HG03039 (cell line): ENCODE data around the gene AP3S1.
"Not testable (repeated sequence)": the region's sequence is repeated elsewhere in the genome, so short reads cannot be mapped to it uniquely, and the experiment has no call there.

Source experiments
- ATAC-seq: cut with Tn5 transposase; IDR thresholded peaks from one replicate; pipeline ENCODE4 v1.9.1; 2021; ENCODE audit warnings: mild to moderate bottlenecking, moderate library complexity; ENCODE audit not compliant: unreplicated experiment

The AP3S1 gene

DNA sequence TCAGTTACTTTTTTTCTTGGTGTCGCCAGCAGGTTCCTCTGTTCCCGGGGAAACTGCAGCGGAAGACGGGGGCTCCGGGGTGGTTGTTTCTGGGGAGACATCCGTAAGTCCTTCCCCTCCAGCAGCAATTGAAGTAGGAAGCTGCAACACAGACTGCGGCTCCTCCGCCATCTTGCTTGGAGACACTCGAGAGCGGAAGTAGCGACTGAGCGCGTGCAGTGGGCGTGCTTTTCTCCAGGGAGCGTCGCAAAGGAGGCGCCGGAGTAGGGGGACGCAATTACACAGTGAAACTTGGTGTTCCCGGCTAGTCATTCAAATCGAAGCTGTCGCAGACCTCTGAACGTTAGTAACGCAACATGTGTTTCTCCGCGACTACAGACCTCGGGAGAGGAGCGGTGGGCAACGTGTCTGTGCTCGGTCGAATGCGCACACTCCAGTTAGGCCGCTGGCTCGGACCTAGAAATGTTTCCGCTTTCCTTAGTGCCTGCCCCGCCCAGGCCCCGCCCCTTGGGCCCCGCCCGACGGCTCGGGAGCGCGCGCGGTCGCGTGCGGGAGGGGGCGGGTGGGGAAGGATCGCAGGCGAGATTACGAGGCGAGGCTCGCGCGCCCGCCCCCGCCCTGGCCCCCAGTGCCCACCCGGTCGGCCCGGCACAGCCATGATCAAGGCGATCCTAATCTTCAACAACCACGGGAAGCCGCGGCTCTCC is at the start of gene AP3S1, which contains the start of gene ATG12:
Gene AP3S1, plus strand, starts transcription at position 554 of the 707 bp plus-strand sequence. Its CDS starts 103 bp downstream, at position 657.
Gene ATG12, minus strand, starts transcription at position 184 of the 707 bp plus-strand sequence. Its CDS starts 13 bp downstream, at position 171.
- peak; percentile 85 for ATAC-seq

DNA sequence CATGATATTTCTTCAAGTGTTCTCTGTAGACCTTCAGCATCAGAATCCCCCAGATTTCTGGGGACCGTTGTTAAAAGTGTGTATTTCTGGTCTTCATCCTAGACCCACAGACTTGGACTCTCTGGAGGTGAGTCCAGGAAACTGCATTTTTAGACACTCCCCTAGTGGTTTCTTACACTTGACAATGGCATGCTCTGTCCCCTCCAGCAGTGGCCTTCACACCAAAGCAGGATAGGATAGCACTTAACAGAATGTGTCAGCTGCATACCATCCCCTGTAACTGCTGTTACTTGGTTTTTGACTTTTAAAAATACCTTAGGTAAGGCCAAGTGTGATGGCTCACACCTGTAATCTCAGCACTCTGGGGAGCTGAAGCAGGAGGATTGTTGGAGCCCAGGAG is 46.0 kb upstream of the AP3S1 start:
- no peak for ATAC-seq

DNA sequence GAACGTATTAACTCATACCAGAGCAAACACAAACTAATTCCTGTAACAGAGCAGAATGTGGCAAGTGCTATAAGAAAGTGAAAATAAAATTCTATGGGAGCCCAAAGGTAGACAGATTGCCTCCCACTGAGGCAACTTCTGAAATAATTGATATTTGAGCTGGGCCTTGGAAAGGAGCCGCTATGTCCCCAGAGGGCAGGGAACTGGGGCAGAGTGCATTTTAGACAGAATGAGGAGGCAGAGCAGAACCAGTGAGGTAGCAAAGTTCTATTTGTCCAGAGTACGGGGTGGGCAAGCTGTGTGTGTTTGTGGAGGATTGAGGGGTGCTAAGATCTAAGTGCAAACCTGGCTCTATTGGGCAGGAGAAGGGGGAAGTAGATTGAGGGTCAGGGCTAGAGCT is 45.1 kb upstream of the AP3S1 start:
- ATAC-seq: no peak

DNA sequence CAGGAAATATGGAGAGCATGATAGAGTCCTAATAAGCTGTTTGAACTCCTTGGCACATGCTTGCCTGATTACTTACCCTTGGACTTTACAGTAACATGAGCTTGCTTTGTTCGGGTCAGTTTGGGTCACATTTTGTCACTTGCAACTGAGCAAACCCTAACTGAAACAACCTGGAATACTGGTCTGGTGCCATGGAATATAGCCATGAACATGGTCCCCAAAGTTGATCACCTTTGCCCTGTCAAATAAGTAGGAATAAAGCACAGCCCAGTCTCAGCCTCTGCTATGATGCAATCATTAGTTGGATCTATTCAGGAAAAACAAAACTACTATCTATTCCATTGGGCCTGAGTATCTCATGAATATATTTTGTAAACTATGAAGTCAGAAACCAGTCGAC is 43.5 kb upstream of the AP3S1 start:
- ATAC-seq: no peak

DNA sequence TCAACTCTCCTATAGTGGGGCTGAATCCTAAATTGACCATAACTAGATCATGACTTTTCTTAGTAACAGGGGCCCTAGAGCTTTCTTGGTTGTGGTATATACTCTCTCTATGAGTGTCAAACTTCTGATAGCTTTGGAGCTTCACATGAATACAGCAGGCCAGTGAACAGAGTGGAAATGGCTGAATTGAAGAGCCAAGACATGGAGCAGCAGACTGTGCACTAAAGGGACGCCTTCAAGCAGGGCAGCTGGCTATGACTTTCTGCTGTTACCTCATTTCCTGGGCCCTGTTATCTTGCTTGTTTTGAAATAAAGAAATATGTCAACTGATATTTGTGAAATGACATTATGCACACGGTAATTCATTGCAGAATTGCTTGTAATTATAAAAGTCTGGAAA is 41.6 kb upstream of the AP3S1 start:
- ATAC-seq: no peak

DNA sequence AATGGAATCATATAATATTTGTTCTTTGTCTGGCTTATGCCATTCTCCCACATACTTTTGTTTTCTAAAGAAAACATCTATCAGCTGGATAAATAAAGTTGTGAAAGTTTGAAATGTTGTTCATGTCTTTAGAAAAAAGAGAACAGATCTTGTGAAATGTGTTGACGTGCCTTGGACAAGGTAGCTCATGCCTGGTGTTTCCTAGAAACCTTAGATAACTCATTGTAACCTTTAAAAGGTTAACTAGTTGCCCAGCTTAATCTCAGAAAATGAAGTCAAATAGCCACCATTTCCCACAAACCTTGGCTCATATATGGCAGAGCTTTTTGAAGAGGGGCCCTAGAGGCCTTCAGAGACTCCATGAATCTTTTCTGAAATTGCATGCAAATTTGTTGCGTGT is 40.6 kb upstream of the AP3S1 start:
- ATAC-seq: no peak

DNA sequence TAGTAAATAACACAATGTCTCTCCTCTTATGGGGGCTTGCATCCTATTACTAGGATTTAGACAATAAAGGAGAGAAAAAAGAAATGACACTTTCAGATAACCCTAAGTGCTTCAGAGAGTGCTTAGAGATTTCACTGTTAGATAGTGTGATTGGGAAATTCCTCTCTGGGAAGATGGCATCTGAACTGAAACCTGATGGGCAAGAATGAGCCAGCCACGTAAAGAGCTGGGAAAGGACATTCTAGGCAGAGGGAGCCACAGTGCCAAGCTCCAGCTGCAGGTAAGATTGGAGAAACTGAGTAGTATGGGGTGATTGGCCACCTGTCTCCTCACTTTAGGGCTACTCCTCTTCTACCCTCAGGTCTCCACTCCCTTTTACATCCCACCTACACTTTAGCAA is 39.8 kb upstream of the AP3S1 start:
- ATAC-seq: no peak

DNA sequence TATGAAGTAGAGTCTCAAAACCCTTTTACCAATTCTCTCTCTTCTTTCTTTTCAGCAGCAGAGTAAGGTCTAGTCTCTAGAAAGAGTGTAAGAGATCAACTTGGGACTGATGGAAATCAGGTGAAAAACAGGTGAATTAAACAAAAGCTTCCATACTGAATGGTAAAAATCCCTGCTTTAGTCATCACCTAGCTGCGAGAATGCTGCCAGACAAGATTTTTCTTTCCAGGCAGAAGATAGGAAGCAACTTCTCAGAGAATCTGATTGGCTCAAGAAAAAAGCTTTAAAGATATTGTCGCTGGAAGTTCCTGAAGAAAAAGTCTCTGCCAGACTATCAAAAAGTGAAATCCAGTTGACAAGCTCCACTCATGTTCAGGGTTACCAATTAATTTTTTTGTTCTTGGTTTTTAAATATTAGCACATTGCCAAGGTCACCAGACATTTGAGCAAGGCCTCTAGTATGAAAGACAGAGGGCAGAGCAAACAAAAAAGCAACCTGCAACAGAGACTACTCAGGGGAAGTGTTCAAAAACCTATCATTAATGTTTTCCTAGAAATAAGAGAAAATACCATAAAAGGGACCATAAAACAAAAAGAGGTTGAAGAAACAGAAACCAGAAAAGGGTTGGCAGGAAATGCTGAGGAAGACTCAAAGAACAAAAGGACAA is 34.6 kb upstream of the AP3S1 start:
- ATAC-seq: no peak

DNA sequence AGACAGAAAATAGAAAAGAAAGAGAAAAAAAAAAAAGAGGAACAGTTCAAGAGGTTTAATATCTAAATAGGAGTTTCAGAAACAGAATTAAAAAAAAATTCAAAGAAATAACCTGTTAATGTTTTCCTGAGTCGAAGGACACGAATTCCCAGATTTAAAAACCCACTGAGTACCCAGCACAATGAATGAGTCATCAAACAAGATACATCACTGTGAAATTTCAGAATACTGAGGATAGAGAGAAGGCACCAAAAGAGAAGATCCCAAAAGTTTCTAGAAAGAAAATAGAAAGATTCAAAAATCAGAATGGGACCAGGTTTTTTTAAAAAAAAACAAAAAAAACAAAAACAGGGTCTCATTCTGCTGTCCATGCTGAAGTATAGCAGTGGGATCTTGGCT is 34.1 kb upstream of the AP3S1 start:
- ATAC-seq: no peak

DNA sequence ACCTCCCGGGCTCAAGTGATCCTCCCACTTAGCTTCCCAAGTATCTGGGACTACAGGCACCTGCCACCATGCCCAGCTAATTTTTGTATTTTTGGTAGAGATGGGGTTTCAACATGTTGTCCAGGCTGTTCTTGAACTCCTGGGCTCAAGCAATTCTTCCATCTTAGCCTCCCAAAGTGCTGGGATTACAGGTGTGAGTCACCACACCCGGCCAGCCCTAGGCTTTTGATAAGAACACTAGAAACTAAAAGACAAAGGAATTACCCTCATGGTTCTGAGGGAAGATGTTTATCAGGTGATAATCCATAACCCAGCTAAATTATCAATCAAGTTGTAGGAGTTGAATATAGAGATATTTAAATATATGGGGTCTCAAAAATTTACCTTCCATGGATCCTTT is 33.7 kb upstream of the AP3S1 start:
- not testable (repeated sequence) for ATAC-seq

DNA sequence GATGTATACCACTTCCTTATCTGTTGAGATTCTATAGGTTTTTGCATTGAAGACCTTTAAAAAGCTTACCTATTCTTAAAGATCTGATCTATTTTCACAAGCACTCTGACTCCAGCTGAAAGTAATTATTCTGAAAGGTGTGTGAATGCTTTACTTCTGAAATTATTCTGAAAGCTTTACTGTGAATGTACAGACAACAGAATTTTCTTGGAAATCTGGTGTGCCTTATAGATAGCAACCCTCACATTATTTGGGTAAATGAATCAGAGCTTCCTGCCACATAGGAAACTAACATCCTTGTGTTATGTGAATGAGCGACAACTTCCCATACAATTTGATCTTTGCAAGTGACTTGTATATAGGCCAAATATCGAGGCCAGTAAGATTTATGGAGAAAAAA is 31.8 kb upstream of the AP3S1 start:
- no peak for ATAC-seq

DNA sequence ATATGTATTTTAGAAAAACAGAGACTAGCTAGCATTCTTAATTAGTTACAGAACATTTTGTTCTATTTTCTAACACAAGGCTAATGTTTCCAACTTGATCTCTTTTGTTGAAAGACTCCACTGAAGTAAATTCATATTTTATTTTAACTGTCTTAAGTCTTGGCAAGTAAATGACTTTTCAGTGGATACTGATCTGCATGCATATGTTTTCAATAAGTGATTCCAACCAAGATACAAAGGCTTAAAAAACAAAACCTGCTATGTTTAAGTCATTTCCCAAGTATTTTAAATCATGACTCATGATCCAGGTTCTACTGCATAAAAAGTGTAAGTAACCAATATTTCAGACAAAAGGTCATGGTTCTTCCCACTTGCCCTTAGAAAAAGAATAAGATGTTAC is 31.0 kb upstream of the AP3S1 start:
- ATAC-seq: no peak

DNA sequence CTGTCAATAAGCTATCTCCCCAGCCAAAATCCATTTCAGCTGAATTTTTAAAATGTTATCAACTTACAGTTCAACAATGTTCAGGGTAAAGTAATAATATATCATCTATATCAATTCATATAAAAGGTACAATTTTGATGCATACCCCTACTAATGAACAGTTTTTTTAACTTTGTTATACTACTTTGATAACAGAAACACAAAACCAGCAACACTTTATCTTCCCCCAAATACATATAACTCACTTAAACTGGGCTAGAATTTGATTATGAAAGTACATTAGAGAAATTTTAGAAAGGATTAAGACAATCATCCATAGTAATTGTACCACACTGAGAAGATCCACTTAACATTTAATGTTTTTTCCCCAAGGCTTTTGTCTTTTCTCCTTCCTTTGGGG is 30.3 kb upstream of the AP3S1 start:
- no peak for ATAC-seq

DNA sequence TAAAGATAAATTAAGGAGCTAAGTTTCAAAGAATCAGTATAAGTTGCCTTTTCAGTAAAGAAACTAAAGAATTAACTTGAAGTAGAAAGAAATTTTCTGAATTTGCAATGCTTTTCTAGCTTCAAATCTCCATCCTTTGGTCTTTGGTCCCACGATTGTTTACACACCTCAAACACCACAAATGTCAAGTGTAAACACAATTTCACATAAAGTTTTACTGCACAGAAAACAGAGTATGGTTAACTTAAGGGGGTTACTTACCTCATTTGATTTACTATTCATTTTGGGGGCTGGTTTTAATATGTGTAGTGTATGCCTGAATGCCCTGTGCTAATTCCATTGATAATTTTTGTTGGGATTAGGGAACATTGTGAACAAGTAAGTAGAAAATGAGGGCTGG is 29.4 kb upstream of the AP3S1 start:
- ATAC-seq: no peak

DNA sequence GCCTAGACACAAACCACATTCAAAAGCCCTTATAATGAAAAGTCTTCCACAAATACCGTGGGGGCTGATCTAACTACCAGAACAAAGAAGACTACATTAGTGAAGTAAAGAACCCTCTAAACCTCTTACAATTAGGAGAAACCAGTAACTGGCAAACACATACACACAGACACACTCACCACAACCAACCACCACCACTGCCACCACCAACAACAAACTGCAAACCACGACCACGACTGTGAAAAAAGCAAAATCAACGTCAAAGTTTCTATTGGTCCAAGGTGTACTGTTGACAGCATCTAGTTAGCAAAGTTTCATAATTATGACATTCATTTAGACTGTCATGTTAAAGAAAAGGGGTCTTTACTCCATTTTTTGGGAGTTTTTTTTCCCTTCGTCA is 28.0 kb upstream of the AP3S1 start:
- ATAC-seq: no peak

DNA sequence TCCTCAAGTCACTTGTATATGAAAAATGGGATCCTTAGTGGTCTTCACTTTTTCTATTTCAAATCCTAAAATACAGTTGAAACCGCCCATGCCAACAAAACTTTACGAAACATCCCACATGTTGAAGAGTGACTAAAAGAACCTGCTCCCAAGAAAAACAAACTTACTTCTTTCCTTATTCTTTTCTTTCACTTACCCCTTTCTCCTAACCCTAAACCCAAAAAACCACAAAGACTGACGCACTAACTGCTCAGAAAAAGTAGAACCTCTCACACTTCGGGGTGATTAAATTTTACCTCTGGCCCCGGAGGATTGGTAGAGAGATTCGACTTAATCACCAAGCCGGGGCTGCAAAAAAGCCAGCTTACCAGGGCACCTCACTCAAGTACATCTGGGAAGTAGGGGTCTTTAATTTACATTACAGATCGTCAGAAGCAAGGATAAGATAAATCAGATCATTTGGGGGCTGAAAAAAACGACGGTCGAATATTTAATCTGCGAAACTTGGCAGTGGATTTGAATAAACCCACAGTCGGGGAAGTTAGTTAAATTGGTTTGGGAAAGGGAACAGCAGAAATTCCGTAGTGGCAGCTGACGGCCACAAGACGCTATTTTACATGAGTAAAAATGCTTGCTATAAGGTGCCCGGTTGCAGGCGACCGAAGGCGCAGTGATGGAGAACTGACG is 26.6 kb upstream of the AP3S1 start:
- no peak for ATAC-seq

DNA sequence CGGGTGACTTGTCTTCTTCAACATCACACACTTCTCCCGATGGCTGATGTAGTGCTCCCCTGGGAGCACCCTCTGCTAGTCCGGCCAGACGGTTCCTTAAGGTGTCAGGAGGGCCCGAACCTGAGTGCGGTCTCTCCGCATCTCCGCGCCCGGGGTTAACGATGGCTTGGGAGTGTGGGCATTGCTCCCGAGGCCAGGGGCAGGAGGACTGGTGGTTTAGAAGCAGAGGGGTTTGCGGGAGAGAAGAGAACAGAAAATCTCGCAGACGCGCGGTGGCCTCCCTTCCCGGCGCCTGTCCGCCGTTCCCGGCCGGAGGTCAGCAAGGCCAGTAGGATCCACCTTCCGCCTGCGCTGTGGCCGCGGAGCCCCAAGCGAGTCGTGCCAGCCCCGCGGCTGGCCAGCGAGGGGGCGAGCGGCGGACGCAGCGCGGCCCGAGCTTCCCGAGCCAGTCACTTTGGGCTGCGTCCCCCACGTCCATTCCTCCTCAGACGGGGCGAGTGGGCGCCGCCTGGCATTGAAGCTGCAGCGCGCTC is 26.0 kb upstream of the AP3S1 start:
- no peak for ATAC-seq

DNA sequence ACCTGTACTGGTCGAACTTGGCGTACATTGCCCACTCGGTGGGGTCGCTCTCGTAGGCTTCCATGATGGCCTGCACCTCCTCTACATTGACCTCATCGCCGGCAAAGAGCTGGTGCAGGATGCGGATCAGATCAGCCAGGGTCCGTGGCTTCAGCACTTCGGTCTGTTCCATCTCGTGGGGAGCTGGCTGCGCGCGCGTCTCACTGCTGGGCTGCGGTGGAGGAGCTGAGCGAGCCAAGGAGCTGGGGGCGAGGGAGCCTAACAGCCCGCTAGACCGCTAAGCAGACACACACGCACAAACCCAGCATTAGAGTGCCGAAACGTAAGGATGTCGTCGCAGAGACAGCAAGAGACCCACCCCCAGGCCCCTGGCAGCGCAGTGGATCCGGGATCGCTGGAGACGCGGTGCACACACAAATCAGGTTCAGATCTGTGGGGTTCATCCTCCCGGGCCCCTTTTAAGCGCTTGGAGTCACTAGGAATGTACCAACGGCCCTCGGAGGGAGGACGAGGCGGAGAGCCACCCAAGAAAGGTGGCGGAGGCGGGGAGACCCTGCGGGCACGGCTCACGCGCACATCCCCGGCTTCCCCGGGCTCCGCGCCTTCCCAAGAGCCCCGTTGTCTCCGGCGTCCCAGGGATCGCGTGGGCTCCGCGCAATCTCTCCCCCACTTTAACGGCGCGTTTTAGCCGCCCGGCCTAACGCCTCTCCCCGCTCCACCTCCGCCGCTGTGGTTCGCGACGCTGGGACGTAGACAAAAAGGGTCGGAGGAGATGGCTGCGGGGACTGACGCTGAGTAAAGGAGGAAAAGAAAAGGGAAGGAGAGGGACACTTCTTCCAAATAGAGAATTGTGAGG is 25.3 kb upstream of the AP3S1 start, which contains the start of gene CDO1:
Gene CDO1, minus strand, starts transcription at position 434 of the 856 bp plus-strand sequence. Its CDS starts 262 bp downstream, at position 172.
- no peak for ATAC-seq

DNA sequence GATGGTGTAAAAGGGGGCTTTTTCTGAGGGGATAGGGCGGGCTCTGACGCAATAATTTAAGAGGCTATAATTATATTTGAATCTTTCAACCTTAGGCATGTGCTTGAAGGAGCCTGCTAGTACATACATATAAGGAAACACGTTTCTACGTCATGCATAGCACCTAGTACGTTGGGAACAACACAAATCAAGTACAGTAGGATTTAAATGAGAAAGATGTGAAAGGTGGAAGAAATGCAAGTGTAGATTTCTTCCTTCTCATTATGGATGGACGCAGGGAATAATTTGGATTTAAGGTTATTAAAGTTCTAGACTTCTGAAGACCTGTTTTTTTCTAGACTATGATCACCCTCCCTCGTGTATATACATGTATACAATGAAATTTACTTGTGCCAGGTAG is 24.3 kb upstream of the AP3S1 start:
- no peak for ATAC-seq

DNA sequence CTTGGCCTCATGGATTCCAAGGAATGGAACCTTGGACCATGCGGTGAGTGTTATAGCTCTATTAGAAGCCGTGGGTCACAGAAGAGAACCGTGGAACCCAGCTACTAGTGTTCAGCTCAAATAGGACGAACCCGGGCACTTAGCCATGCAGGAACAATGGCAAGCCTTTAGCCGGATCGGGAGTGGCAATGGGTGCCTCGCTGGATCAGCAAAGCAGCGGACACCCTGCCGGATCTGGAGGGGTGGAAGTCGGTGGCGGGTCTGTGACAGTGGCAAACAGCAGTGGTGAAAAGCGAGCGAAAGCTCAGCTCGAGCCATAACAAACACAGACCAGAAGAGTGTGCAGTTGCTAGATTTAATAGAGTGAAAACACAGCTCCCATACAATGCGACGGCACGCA is 22.9 kb upstream of the AP3S1 start:
- ATAC-seq: no peak

DNA sequence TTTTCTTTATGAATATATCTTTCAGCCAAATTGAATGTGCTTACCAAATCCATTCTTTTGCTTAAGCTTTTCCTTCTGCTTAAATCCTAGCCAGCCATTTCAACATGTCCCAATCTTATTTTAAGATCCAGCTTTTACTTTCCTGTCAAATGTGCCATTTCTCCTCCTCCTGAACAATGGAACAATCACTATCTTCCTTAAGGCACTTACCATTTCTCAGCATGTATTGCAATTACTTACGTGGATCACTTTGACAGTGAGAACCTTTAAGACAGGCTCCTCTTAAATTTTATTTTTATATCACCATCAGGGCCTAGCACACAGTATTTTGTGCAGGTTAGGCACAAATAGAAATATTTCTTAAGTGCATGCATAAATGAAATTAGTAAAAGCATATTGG is 20.9 kb upstream of the AP3S1 start:
- no peak for ATAC-seq
